Endodermal cell (in vitro differentiated cells): ENCODE measurements around the gene GPBAR1. TPM values are rescaled to one million over a fixed set of nuclear protein-coding genes. Genes with fewer than 3 reads are reported as not detected.

ENCODE experiments used
- DNase-seq: peaks from one replicate; pipeline ENCODE4 v3.0.0-alpha.2; 2017
- H3K27ac ChIP-seq: 2 replicates; pipeline ENCODE4 v1.5.1; 2013; ENCODE audit warnings: mild to moderate bottlenecking, low read depth, low read length, moderate library complexity
- H3K27me3 ChIP-seq: 2 replicates; pipeline ENCODE4 v1.6.1; 2013; ENCODE audit warnings: mild to moderate bottlenecking, low read length, moderate library complexity; ENCODE audit not compliant: insufficient read depth, control insufficient read depth, poor library complexity, severe bottlenecking
- H3K36me3 ChIP-seq: 2 replicates; pipeline ENCODE4 v1.7.0; 2013; ENCODE audit warnings: mild to moderate bottlenecking, low read length, moderate library complexity; ENCODE audit not compliant: control insufficient read depth, insufficient read depth
- H3K4me1 ChIP-seq: one replicate; pipeline ENCODE4 v1.7.0; 2013; ENCODE audit warnings: low read length; ENCODE audit not compliant: control insufficient read depth, insufficient read depth
- H3K4me3 ChIP-seq: 2 replicates; pipeline ENCODE4 v1.5.1; 2013; ENCODE audit warnings: mild to moderate bottlenecking, low read length, moderate library complexity
- H3K9ac ChIP-seq: 2 replicates; pipeline ENCODE4 v1.6.1; 2013; ENCODE audit warnings: mild to moderate bottlenecking, low read length, moderate library complexity; ENCODE audit not compliant: poor library complexity, severe bottlenecking; ENCODE audit errors: extremely low read depth
- H3K9me3 ChIP-seq: 2 replicates; pipeline ENCODE4 v1.6.1; 2013; ENCODE audit warnings: mild to moderate bottlenecking, low read length, moderate library complexity; ENCODE audit not compliant: control insufficient read depth
- H3K27ac Mint-ChIP-seq: 2 replicates; pipeline ENCODE4 v1.8.0; 2020; ENCODE audit warnings: mixed read lengths
- H3K27me3 Mint-ChIP-seq: 2 replicates; pipeline ENCODE4 v1.8.0; 2021; ENCODE audit warnings: mild to moderate bottlenecking, mixed read lengths; ENCODE audit not compliant: insufficient read depth
- H3K36me3 Mint-ChIP-seq: 2 replicates; pipeline ENCODE4 v1.8.0; 2020; ENCODE audit warnings: low read depth, mixed read lengths
- H3K4me1 Mint-ChIP-seq: 2 replicates; pipeline ENCODE4 v1.8.0; 2020; ENCODE audit warnings: mixed read lengths
- H3K4me3 Mint-ChIP-seq: 2 replicates; pipeline ENCODE4 v1.8.0; 2020; ENCODE audit warnings: mild to moderate bottlenecking, moderate library complexity, mixed read lengths
- H3K9me3 Mint-ChIP-seq: 2 replicates; pipeline ENCODE4 v1.8.0; 2020; ENCODE audit warnings: mild to moderate bottlenecking, mixed read lengths
- CTCF ChIP-seq: fragments of 200-600 bp; sonication (generic); conservative IDR thresholded peaks from 2 replicates; pipeline ENCODE4 v1.5.0; 2021; ENCODE audit warnings: antibody characterized with exemption, mild to moderate bottlenecking
- WGBS, 2 experiments: methylation state at CpG; one replicate each; pipeline versions ENCODE4 v1.1.5 to v1.1.7; 2013; ENCODE audit warnings: missing lambda C conversion rate in 2 of 2, mixed read lengths in 1 of 2; ENCODE audit not compliant: insufficient coverage in 1 of 2, insufficient read length in 1 of 2; 5-methylcytosine and 5-hydroxymethylcytosine counted together
- total RNA-seq, 2 donors: library from RNA; stranded (reverse); fragmentation: NEBNext Ultra II Directional in 1 of 2; extraction: Animal tissue kit (Norgen Biotek cat#: 25700) in 1 of 2; gene quantifications; 2 replicates in 1 of 2; 3 replicates in 1 of 2; pipeline ENCODE4 v1.2.1, GENCODE V29; 2021

The GPBAR1 gene
- total RNA-seq, 2 donors from 2014 or later: 0.18 TPM

- Mint-ChIP-seq H3K36me3 (peaks cover 59% of the 10 kb centered on the region), H3K27me3 (no peaks in the 10 kb centered on the region), H3K9me3 (no peaks in the 10 kb centered on the region), H3K4me1 (peaks cover 19% of the 10 kb centered on the region), H3K4me3 (no peak overlapping the region), H3K27ac (peak overlapping the region; percentile 20)
- no peaks in the 10 kb centered on the region for H3K9me3 ChIP-seq
- TF ChIP-seq CTCF: no peak
- H3K36me3 ChIP-seq: peaks cover 92% of the 10 kb centered on the region
- peaks cover 4% of the 10 kb centered on the region for H3K4me1 ChIP-seq
- no peaks in the 10 kb centered on the region for H3K27me3 ChIP-seq
- no peak for DNase-seq
- no peak overlapping the region for H3K9ac ChIP-seq
- 91% methylated on average over 1 of the region's 1 CpG; no CpG with 5 or more reads in 1 of the 2 experiments for WGBS, 2 experiments
- no peak overlapping the region for H3K4me3 ChIP-seq
- no peak overlapping the region for H3K27ac ChIP-seq
Observed at GRCh38 chr2:218224186-218224585, 36.6 kb upstream of the GPBAR1 start.

- no peak for DNase-seq
- Mint-ChIP-seq H3K27me3 (no peaks in the 10 kb centered on the region), H3K4me3 (no peak overlapping the region), H3K4me1 (peaks cover 6% of the 10 kb centered on the region), H3K36me3 (peaks cover 66% of the 10 kb centered on the region), H3K27ac (no peak overlapping the region), H3K9me3 (no peaks in the 10 kb centered on the region)
- no peak overlapping the region for H3K4me3 ChIP-seq
- no peak overlapping the region for H3K27ac ChIP-seq
- H3K4me1 ChIP-seq: peaks cover 4% of the 10 kb centered on the region
- no peak overlapping the region for H3K9ac ChIP-seq
- peaks cover 9% of the 10 kb centered on the region for H3K9me3 ChIP-seq
- no peak for TF ChIP-seq CTCF
- H3K27me3 ChIP-seq: no peaks in the 10 kb centered on the region
- 94 to 99% methylated on average over 3 of the region's 3 CpGs for WGBS, 2 experiments
- H3K36me3 ChIP-seq: peaks cover 94% of the 10 kb centered on the region
Observed at GRCh38 chr2:218226903-218227302, 33.9 kb upstream of the GPBAR1 start.

GRCh38 chr2:218228366-218229090 is 32.3 kb upstream of the GPBAR1 start:
- peaks cover 76% of the 10 kb centered on the region for H3K36me3 Mint-ChIP-seq
- no peak overlapping the region for H3K4me3 ChIP-seq
- 95% methylated on average over 6 of the region's 6 CpGs; no CpG with 5 or more reads in 1 of the 2 experiments for WGBS, 2 experiments
- H3K27me3 Mint-ChIP-seq: no peaks in the 10 kb centered on the region
- H3K4me1 ChIP-seq: peaks cover 4% of the 10 kb centered on the region
- H3K4me1 Mint-ChIP-seq: peaks cover 6% of the 10 kb centered on the region
- peaks cover 94% of the 10 kb centered on the region for H3K36me3 ChIP-seq
- H3K27me3 ChIP-seq: no peaks in the 10 kb centered on the region
- no peak for TF ChIP-seq CTCF
- DNase-seq: no peak
- no peak overlapping the region for H3K9ac ChIP-seq
- H3K27ac Mint-ChIP-seq: no peak overlapping the region
- no peak overlapping the region for H3K4me3 Mint-ChIP-seq
- peaks cover 9% of the 10 kb centered on the region for H3K9me3 ChIP-seq
- H3K27ac ChIP-seq: no peak overlapping the region
- no peaks in the 10 kb centered on the region for H3K9me3 Mint-ChIP-seq
